ENCODE measurements around the gene ZNF813. TPM values are rescaled to one million over a fixed set of nuclear protein-coding genes. Genes with fewer than 3 reads are reported as not detected.
"Not testable (repeated sequence)": the region's sequence is repeated elsewhere in the genome, so short reads cannot be mapped to it uniquely, and the experiment has no call there.

The ZNF813 gene
- polyA plus RNA-seq, 1 experiment, result 0.60 TPM

DNA sequence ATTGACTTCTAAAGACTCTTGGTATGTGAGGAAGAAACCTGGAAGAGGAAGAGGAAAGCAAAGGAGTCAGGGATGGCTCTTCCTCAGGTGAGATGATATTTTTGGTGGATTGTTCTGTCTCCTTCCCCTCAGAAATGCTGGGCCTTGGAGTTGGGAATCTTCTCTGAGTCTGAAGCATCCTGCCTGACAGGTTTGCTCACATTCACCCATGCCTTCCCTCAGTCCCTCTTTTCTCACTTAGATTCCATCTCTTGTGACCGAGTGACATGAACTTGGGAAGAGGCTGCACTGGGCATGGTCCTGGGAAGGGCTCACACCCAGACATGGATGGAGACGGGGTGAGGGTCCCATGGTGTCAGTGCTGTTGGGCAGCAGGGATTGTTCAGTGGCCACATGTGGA is 16.2 kb downstream of the ZNF813 start:
- DNase-seq (ENCODE audit: low read depth); H3K27me3 ChIP-seq (ENCODE audit: control insufficient read depth, insufficient read depth, low read length); H3K4me3 ChIP-seq (ENCODE audit: low read depth, low read length); CTCF ChIA-PET; H3K36me3 ChIP-seq (ENCODE audit: control insufficient read depth, insufficient read depth, low read length): not testable (repeated sequence)
- POLR2A ChIA-PET, result interaction anchor here (0.6 kb wide), 1 partner anchor 45 kb away, joined by 7 read pairs; no protein-coding TSS in a partner anchor

DNA sequence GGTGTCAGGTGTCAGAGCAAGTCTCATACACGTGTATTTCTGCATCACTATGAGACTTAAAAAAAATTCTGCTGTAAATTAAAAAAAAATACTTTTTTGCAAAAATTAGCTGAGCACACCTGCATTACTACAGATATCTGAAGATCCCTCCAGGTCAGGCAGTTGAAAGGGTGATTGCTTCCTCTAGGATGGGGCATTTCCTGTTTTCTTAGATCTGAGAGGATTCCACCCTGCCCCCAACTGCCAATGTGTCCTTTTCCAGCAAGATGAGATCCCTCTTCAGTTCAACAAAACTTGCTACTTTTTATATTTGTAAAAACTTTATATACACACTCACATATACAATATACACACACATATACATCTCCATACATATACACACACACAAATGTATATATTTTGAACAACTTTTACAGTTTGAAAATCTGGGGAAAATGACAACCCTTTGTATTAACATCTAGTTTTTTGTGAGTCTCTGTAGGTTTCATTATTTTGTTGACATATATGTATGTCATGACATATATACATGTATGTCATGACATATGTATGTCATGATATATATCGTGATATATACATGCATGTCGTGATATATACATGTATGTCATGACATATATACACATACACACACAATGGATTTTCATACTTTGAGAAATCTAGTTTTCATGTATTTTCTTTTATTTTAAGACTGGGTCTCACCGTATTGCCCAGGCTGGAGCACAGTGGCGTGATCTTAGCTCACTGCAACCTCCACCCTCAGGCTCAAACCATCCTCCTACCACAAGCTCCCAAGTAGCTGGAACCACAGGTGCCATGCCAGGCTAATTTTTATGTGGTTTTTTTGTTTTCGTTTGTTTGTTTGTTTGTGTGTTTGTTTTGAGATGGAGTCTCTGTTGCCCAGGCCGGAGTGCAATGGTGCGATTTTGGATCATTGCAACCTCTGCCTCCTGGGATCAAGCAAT is 17.8 kb downstream of the ZNF813 start:
- CTCF ChIA-PET, result interaction anchor here (0.6 kb wide), 1 partner anchor 1132 kb away, joined by 3 read pairs; no protein-coding TSS in a partner anchor

DNA sequence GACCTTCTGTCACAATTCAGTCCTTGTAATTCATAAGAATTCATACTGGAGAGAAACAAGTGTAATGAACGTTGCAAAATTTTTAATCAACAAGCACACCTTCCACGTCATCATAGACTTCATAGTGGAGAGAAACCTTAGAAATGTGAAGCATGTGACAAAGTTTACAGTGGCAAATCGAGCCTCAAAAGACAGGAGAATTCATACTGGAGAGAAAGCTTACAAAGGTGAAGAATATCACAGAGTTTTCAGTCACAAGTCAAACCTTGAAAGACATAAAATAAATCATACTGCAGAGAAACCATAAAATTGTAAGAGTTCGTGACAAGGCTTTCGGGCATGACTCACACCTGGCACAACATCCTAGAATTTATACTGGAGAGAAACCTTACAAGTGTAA is 24.6 kb downstream of the ZNF813 start:
- TF ChIP-seq, protein P1, sequence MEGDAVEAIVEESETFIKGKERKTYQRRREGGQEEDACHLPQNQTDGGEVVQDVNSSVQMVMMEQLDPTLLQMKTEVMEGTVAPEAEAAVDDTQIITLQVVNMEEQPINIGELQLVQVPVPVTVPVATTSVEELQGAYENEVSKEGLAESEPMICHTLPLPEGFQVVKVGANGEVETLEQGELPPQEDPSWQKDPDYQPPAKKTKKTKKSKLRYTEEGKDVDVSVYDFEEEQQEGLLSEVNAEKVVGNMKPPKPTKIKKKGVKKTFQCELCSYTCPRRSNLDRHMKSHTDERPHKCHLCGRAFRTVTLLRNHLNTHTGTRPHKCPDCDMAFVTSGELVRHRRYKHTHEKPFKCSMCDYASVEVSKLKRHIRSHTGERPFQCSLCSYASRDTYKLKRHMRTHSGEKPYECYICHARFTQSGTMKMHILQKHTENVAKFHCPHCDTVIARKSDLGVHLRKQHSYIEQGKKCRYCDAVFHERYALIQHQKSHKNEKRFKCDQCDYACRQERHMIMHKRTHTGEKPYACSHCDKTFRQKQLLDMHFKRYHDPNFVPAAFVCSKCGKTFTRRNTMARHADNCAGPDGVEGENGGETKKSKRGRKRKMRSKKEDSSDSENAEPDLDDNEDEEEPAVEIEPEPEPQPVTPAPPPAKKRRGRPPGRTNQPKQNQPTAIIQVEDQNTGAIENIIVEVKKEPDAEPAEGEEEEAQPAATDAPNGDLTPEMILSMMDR (IDR thresholded peaks at IDR 0.05; ENCODE audit: insufficient read depth, low read depth, low read length), result no peak
- Histone ChIP-seq H3K27me3 (ENCODE audit: control insufficient read depth, insufficient read depth, low read length) (no peaks in the 10 kb centered on the region), H3K36me3 (ENCODE audit: control insufficient read depth, insufficient read depth, low read length) (peaks cover 1% of the 10 kb centered on the region), H3K4me3 (ENCODE audit: low read depth, low read length) (no peak overlapping the region)
- no peak for DNase-seq (ENCODE audit: low read depth)
- CTCF ChIA-PET, result no interaction called here
- POLR2A ChIA-PET, result no interaction called here

More for the DNA sequence above, 17.8 kb downstream of the ZNF813 start:
- no peaks in the 10 kb centered on the region for H3K27me3 ChIP-seq (ENCODE audit: control insufficient read depth, insufficient read depth, low read length)
- POLR2A ChIA-PET, result no interaction called here
- peaks cover 1% of the 10 kb centered on the region for H3K36me3 ChIP-seq (ENCODE audit: control insufficient read depth, insufficient read depth, low read length)
- DNase-seq (ENCODE audit: low read depth), result no peak
- H3K4me3 ChIP-seq (ENCODE audit: low read depth, low read length), result no peak overlapping the region
- TF ChIP-seq, protein P1 (IDR thresholded peaks at IDR 0.05; ENCODE audit: insufficient read depth, low read depth, low read length), result no peak

- H3K4me3 ChIP-seq (ENCODE audit: low read depth, low read length); CTCF ChIA-PET; H3K27me3 ChIP-seq (ENCODE audit: control insufficient read depth, insufficient read depth, low read length); POLR2A ChIA-PET; DNase-seq (ENCODE audit: low read depth); H3K36me3 ChIP-seq (ENCODE audit: control insufficient read depth, insufficient read depth, low read length): not testable (repeated sequence)
Observed at GRCh38 chr19:53497311-53498023, 29.9 kb downstream of the ZNF813 start.

DNA sequence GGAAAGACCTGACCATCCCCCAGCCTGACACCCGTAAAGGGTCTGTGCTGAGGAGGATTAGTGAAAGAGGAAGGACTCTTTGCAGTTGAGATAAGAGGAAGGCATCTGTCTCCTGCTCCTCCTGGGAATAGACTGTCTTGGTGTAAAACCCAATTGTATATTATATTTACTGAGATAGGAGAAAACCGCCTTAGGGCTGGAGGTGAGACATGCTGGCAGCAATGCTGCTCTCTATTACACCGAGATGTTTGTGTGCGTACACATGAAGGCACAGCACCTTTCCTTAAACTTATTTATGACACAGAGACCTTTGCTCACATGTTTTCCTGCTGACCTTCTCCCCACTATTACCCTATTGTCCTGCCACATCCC is 30.5 kb downstream of the ZNF813 start:
- H3K36me3 ChIP-seq (ENCODE audit: control insufficient read depth, insufficient read depth, low read length); CTCF ChIA-PET; POLR2A ChIA-PET; H3K27me3 ChIP-seq (ENCODE audit: control insufficient read depth, insufficient read depth, low read length); DNase-seq (ENCODE audit: low read depth); H3K4me3 ChIP-seq (ENCODE audit: low read depth, low read length): not testable (repeated sequence)

DNA sequence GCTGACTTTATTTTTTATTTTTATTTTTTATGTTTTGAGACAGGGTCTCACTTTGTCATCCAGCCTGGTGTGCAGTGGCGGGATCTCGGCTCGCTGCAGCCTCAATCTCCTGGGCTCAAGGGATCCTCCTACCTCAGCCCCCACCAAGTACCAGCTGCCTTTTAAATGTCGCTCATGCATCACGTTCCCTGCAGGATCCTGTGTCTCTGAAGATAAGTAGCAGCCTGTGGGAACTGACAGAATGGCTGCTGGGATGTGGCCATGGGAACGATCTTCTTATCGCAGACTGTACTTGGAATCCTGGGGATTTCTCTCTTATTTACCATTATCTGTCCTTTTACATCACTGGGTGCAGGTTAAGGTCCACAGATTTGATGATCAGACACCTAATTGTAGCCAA is 35.6 kb downstream of the ZNF813 start:
- POLR2A ChIA-PET; H3K27me3 ChIP-seq (ENCODE audit: control insufficient read depth, insufficient read depth, low read length); DNase-seq (ENCODE audit: low read depth); H3K4me3 ChIP-seq (ENCODE audit: low read depth, low read length); H3K36me3 ChIP-seq (ENCODE audit: control insufficient read depth, insufficient read depth, low read length): not testable (repeated sequence)
- CTCF ChIA-PET, result interaction anchor here (0.6 to 2.0 kb wide), 2 partner anchors 78 to 290 kb away, joined by 3 to 7 read pairs; no protein-coding TSS in a partner anchor

- DNase-seq (ENCODE audit: low read depth); POLR2A ChIA-PET; H3K27me3 ChIP-seq (ENCODE audit: control insufficient read depth, insufficient read depth, low read length); H3K36me3 ChIP-seq (ENCODE audit: control insufficient read depth, insufficient read depth, low read length); H3K4me3 ChIP-seq (ENCODE audit: low read depth, low read length): not testable (repeated sequence)
- CTCF ChIA-PET, result interaction anchor here (2.0 kb wide), 1 partner anchor 79 kb away, joined by 7 read pairs; no protein-coding TSS in a partner anchor
Observed at GRCh38 chr19:53503671-53504364, 36.3 kb downstream of the ZNF813 start.
